HepG2 (cell line): ENCODE results near the gene CDC6. TPM values are rescaled to one million over a fixed set of nuclear protein-coding genes. Genes with fewer than 3 reads are reported as not detected.

Experiments used
- CCAR2 ChIP-seq: fragments of 200-400 bp; formaldehyde crosslinking; optimal IDR thresholded peaks from 2 replicates; pipeline ENCODE3; 2018; ENCODE audit warnings: low read depth, mild to moderate bottlenecking, low read length, moderate library complexity
- CCDC6 ChIP-seq: sonication (generic); formaldehyde crosslinking; IDR thresholded peaks from 2 replicates; pipeline ENCODE4 v1.8.1; 2022; ENCODE audit warnings: mild to moderate bottlenecking, missing genetic modification reagents, moderate library complexity
- CEBPB ChIP-seq: IDR thresholded peaks from 2 replicates; pipeline ENCODE4 v1.6.1; 2011; ENCODE audit warnings: low read depth, low read length, improper control_type of control experiment, borderline replicate concordance
- FOXP4 ChIP-seq: sonication (generic); formaldehyde crosslinking; IDR thresholded peaks from 2 replicates; pipeline ENCODE4 v1.4.0; 2020; ENCODE audit warnings: missing genetic modification reagents
- HBP1 ChIP-seq: IDR thresholded peaks from 2 replicates; pipeline ENCODE4 v1.6.1; 2016; ENCODE audit warnings: low read depth, control low read depth
- HOXA3 ChIP-seq: sonication (generic); formaldehyde crosslinking; IDR thresholded peaks from 2 replicates; pipeline ENCODE4 v1.5.0; 2020; ENCODE audit warnings: missing genetic modification reagents
- ISX ChIP-seq: sonication (generic); formaldehyde crosslinking; conservative IDR thresholded peaks from 2 replicates; pipeline ENCODE4 v1.5.0; 2020; ENCODE audit warnings: missing genetic modification reagents
- JUND ChIP-seq: sonication (generic); formaldehyde crosslinking; IDR thresholded peaks from 2 replicates; pipeline ENCODE4 v1.8.0; 2022; ENCODE audit warnings: mild to moderate bottlenecking, missing genetic modification reagents
- KAT7 ChIP-seq: IDR thresholded peaks from 2 replicates; pipeline ENCODE4 v1.6.1; 2018; ENCODE audit warnings: borderline replicate concordance, missing compliant biosample characterization
- NAIF1 ChIP-seq: sonication (generic); formaldehyde crosslinking; IDR thresholded peaks from 2 replicates; pipeline ENCODE4 v1.5.0; 2020; ENCODE audit warnings: mild to moderate bottlenecking, missing genetic modification reagents, borderline replicate concordance
- RAD51 ChIP-seq: fragments of 450-650 bp; IDR thresholded peaks from 2 replicates; pipeline ENCODE4 v1.6.1; 2016; ENCODE audit warnings: borderline replicate concordance
- RXRA ChIP-seq: sonication (generic); formaldehyde crosslinking; IDR thresholded peaks from 2 replicates; pipeline ENCODE4 v1.5.1; 2020; ENCODE audit warnings: missing genetic modification reagents
- SMAD1 ChIP-seq: sonication (generic); formaldehyde crosslinking; IDR thresholded peaks from 2 replicates; pipeline ENCODE4 v1.4.0; 2020; ENCODE audit warnings: missing genetic modification reagents, low read depth, mild to moderate bottlenecking, borderline replicate concordance
- SP4 ChIP-seq: sonication (generic); formaldehyde crosslinking; IDR thresholded peaks from 2 replicates; pipeline ENCODE4 v1.8.1; 2023; ENCODE audit warnings: mild to moderate bottlenecking, missing genetic modification reagents
- TBX2 ChIP-seq: sonication (generic); formaldehyde crosslinking; IDR thresholded peaks from 2 replicates; pipeline ENCODE4 v1.5.0; 2020; ENCODE audit warnings: missing genetic modification reagents, mild to moderate bottlenecking, borderline replicate concordance
- ZBTB34 ChIP-seq: sonication (generic); formaldehyde crosslinking; IDR thresholded peaks from 2 replicates; pipeline ENCODE4 v1.8.0; 2022; ENCODE audit warnings: mild to moderate bottlenecking, missing genetic modification reagents
- ZNF24 ChIP-seq: fragments of 450-650 bp; IDR thresholded peaks from 2 replicates; pipeline ENCODE4 v1.6.1; 2017; ENCODE audit warnings: antibody characterized with exemption, mild to moderate bottlenecking
- ZNF292 ChIP-seq: sonication (generic); formaldehyde crosslinking; IDR thresholded peaks from 2 replicates; pipeline ENCODE4 v1.8.1; 2022; ENCODE audit warnings: mild to moderate bottlenecking, low read depth, missing genetic modification reagents, borderline replicate concordance
- ZNF546 ChIP-seq: sonication (generic); formaldehyde crosslinking; conservative IDR thresholded peaks from 2 replicates; pipeline ENCODE4 v1.8.1; 2023; ENCODE audit warnings: mild to moderate bottlenecking, missing genetic modification reagents
- ZNF564 ChIP-seq: sonication (generic); formaldehyde crosslinking; IDR thresholded peaks from 2 replicates; pipeline ENCODE4 v1.8.1; 2023; ENCODE audit warnings: mild to moderate bottlenecking, missing genetic modification reagents
- ZNF569 ChIP-seq: sonication (generic); formaldehyde crosslinking; IDR thresholded peaks from 2 replicates; pipeline ENCODE4 v1.5.0; 2020; ENCODE audit warnings: mild to moderate bottlenecking, missing genetic modification reagents, moderate library complexity, borderline replicate concordance
- ZNF616 ChIP-seq: sonication (generic); formaldehyde crosslinking; IDR thresholded peaks from 2 replicates; pipeline ENCODE4 v1.5.0; 2020; ENCODE audit warnings: low read depth, mild to moderate bottlenecking, missing genetic modification reagents
- polyA plus RNA-seq, 8 experiments: library from polyadenylated mRNA; depleted of rRNA in 3 of 8; stranded (reverse) in 7 of 8; unstranded in 1 of 8; fragments of >200 nt; fragmentation: Illumina TruSeq in 4 of 8; extraction: Trizol in 4 of 8; gene quantifications; 2 replicates each; pipeline versions ENCODE4 v1.2.1 to v1.2.3, GENCODE V29; 2011 to 2016; ENCODE audit warnings: low read depth in 4 of 8, missing spikeins in 1 of 8, mixed read lengths in 1 of 8; ENCODE audit not compliant: insufficient read depth in 1 of 8
- total RNA-seq, 5 experiments: library from RNA; depleted of rRNA; stranded (reverse); fragments of >200 nt; fragmentation: Illumina TruSeq; extraction: Trizol; gene quantifications; 2 replicates each; pipeline ENCODE4 v1.2.3, GENCODE V29; 2016; ENCODE audit warnings: low read depth in 1 of 5

CDC6 gene
- total and polyA plus RNA-seq, 2 of the 13 experiments (the other 11 are each of a cell fraction or from before 2014, with no cell fraction given) = 17.4 to 114 TPM

- TF ChIP-seq CCAR2 (no peak), ZBTB34 (CRISPR knock-in tag) (no peak), ISX (CRISPR knock-in tag) (no peak), JUND (CRISPR knock-in tag) (no peak), ZNF24 (no peak), FOXP4 (CRISPR knock-in tag) (peak; percentile 53; the same call in 1 of the 2 replicates), ZNF292 (CRISPR knock-in tag) (no peak), ZNF546 (CRISPR knock-in tag) (no peak), RXRA (peak; percentile 94), CCDC6 (CRISPR knock-in tag) (peak; percentile 38; the same call in 1 of the 2 replicates), ZNF564 (CRISPR knock-in tag) (no peak), NAIF1 (no peak), SMAD1 (0 out of 2 replicates have a peak, but pooled peaks have one; percentile 47), ZNF616 (no peak), TBX2 (CRISPR knock-in tag) (no peak), ZNF569 (CRISPR knock-in tag) (no peak), SP4 (CRISPR knock-in tag) (no peak), HBP1 (CRISPR knock-in tag) (0 out of 2 replicates have a peak, but pooled peaks have one; percentile 52), HOXA3 (CRISPR knock-in tag) (peak; percentile 60), CEBPB (peak; percentile 74; the same call in 1 of the 2 replicates), KAT7 (CRISPR knock-in tag) (no peak), RAD51 (no peak)
Observed at GRCh38 chr17:40326014-40326831, 38.5 kb downstream of the CDC6 start (continued).
